Esophagus muscularis mucosa (tissue), 4 donors: ENCODE results near the gene BZW2. TPM values are rescaled to one million over a fixed set of nuclear protein-coding genes. Genes with fewer than 3 reads are reported as not detected.

Source experiments
- DNase-seq: peaks from one replicate; pipeline ENCODE4 v3.0.0-alpha.2; 2017; ENCODE audit errors: extremely low spot score
- H3K27ac ChIP-seq, 4 donors: fragments of 200-600 bp; sonication (generic); replicated peaks in 1 of 4; 1 replicate in 3 of 4; 2 replicates in 1 of 4; pipeline ENCODE4 v1.5.1; 2016 to 2019; ENCODE audit warnings: mild to moderate bottlenecking in 1 of 4
- H3K27me3 ChIP-seq, 4 donors: fragments of 200-600 bp; sonication (generic); one replicate each; pipeline versions ENCODE4 v1.5.1 to v1.6.0; 2016 to 2019
- H3K36me3 ChIP-seq, 4 donors: fragments of 200-600 bp; sonication (generic); one replicate each; pipeline ENCODE4 v1.5.1; 2016 to 2019
- H3K4me1 ChIP-seq, 4 donors: fragments of 200-600 bp; sonication (generic); one replicate each; pipeline ENCODE4 v1.5.1; 2016 to 2019
- H3K4me3 ChIP-seq, 4 donors: fragments of 200-600 bp; sonication (generic); 1 replicate in 2 of 4; 2 replicates in 2 of 4; pipeline ENCODE4 v1.5.1; 2016 to 2019; ENCODE audit warnings: mild to moderate bottlenecking in 4 of 4, moderate library complexity in 1 of 4
- H3K9me3 ChIP-seq, 4 donors: fragments of 200-600 bp; sonication (generic); 1 replicate in 3 of 4; 2 replicates in 1 of 4; pipeline ENCODE4 v1.5.1; 2016 to 2019
- CTCF ChIP-seq, 3 experiments: fragments of 200-600 bp in 2 of 3; fragments of 450-650 bp in 1 of 3; sonication (generic) in 2 of 3; IDR thresholded peaks; one replicate each; pipeline ENCODE4 v1.5.1; 2017 to 2019; ENCODE audit warnings: antibody characterized with exemption in 3 of 3, mild to moderate bottlenecking in 2 of 3, moderate library complexity in 1 of 3
- EP300 ChIP-seq: sonication (generic); formaldehyde crosslinking; IDR thresholded peaks from one replicate; pipeline ENCODE4 v1.6.1; 2017; ENCODE audit warnings: antibody characterized with exemption
- POLR2A ChIP-seq: fragments of 450-650 bp; IDR thresholded peaks from one replicate; pipeline ENCODE4 v1.6.1; 2017; ENCODE audit warnings: antibody characterized with exemption, moderate library complexity, mild to moderate bottlenecking, low read depth
- POLR2AphosphoS5 ChIP-seq, 2 donors: sonication (generic); formaldehyde crosslinking; IDR thresholded peaks; one replicate each; pipeline ENCODE4 v1.6.1; 2017; ENCODE audit warnings: antibody characterized with exemption in 2 of 2
- WGBS: methylation state at CpG from one replicate; pipeline ENCODE4 v1.1.5; 2018; 5-methylcytosine and 5-hydroxymethylcytosine counted together
- intact Hi-C: fragments of 100-400 bp; cut with DNase I; formaldehyde crosslinking; loops from one replicate; pipeline ENCODE4 v1.15.1; 2023
- total RNA-seq, 4 donors: library from RNA; depleted of rRNA; stranded (reverse); fragments of >200 nt; gene quantifications; one replicate each; pipeline versions ENCODE4 v1.1.0 to v1.2.1, GENCODE V29; 2016

The BZW2 gene
- total RNA-seq, 4 donors from 2014 or later = 48.1 to 73.9 (median 62.4) TPM

- Histone ChIP-seq H3K36me3 (peaks cover 25 to 100% (median 77%) of the 10 kb centered on the region in 4 donors), H3K27me3 (no peaks in the 10 kb centered on the region), H3K27ac (no peak overlapping the region), H3K4me1 (no peaks in the 10 kb centered on the region), H3K4me3 (no peak overlapping the region), H3K9me3 (no peaks in the 10 kb centered on the region)
- intact Hi-C loops = loop anchor here (5.0 kb wide), 1 partner anchor 222 kb away; no protein-coding TSS in a partner anchor
- TF ChIP-seq POLR2A = no peak
- peak; percentile 38 to 53 (median 38) for TF ChIP-seq CTCF (IDR thresholded peaks at IDR 0.05)
- 74% methylated on average over 4 of the region's 4 CpGs for WGBS
- DNase-seq = no peak
Observed at GRCh38 chr7:16695621-16696237, 49.7 kb downstream of the BZW2 start.

GRCh38 chr7:16697507-16698199, 51.7 kb downstream of the BZW2 start:
- DNase-seq = no peak
- H3K9me3 ChIP-seq = no peaks in the 10 kb centered on the region
- no peaks in the 10 kb centered on the region for H3K27me3 ChIP-seq
- no peak overlapping the region for H3K4me3 ChIP-seq
- H3K36me3 ChIP-seq = peaks cover 22 to 97% (median 71%) of the 10 kb centered on the region in 4 donors
- intact Hi-C loops = loop anchor here (5.0 kb wide), 1 partner anchor 220 kb away; no protein-coding TSS in a partner anchor
- TF ChIP-seq CTCF (IDR thresholded peaks at IDR 0.05) (no peak), EP300 (no peak), POLR2A (no peak), POLR2AphosphoS5 (IDR thresholded peaks at IDR 0.05) (no peak)
- no peaks in the 10 kb centered on the region for H3K4me1 ChIP-seq
- 86% methylated on average over 8 of the region's 8 CpGs for WGBS
- H3K27ac ChIP-seq = no peak overlapping the region

- no peak for TF ChIP-seq CTCF (IDR thresholded peaks at IDR 0.05)
- TF ChIP-seq EP300 = no peak
- TF ChIP-seq POLR2AphosphoS5 (IDR thresholded peaks at IDR 0.05) = no peak
- no peak for TF ChIP-seq POLR2A
- Histone ChIP-seq H3K27me3 (no peaks in the 10 kb centered on the region), H3K27ac (no peak overlapping the region), H3K9me3 (no peaks in the 10 kb centered on the region), H3K36me3 (peaks cover 22 to 90% (median 68%) of the 10 kb centered on the region in 4 donors), H3K4me1 (no peaks in the 10 kb centered on the region), H3K4me3 (no peak overlapping the region)
- no peak for DNase-seq
- 79% methylated on average over 3 of the region's 3 CpGs for WGBS
- intact Hi-C loops = loop anchor here (5.0 kb wide), 1 partner anchor 219 kb away; no protein-coding TSS in a partner anchor
Observed at GRCh38 chr7:16698200-16698905, 52.4 kb downstream of the BZW2 start.

GRCh38 chr7:16702441-16702840, 56.5 kb downstream of the BZW2 start:
- no peaks in the 10 kb centered on the region for H3K4me1 ChIP-seq
- DNase-seq = no peak
- intact Hi-C loops = no loop called here
- H3K27ac ChIP-seq = no peak overlapping the region
- TF ChIP-seq EP300 = no peak
- TF ChIP-seq POLR2AphosphoS5 (IDR thresholded peaks at IDR 0.05) = no peak
- TF ChIP-seq POLR2A = no peak
- TF ChIP-seq CTCF (IDR thresholded peaks at IDR 0.05) = no peak
- no peaks in the 10 kb centered on the region for H3K27me3 ChIP-seq
- no peaks in the 10 kb centered on the region for H3K9me3 ChIP-seq
- no peak overlapping the region for H3K4me3 ChIP-seq
- H3K36me3 ChIP-seq = peaks cover 6 to 86% (median 63%) of the 10 kb centered on the region in 4 donors
